Measurements from ENCODE around the gene ZNF385C.

- TF ChIP-seq POLR2AphosphoS5 (IDR thresholded peaks at IDR 0.05; ENCODE audit: low read depth, low read length) (no peak; the same call in 1 of the 2 replicates), POLR2A (IDR thresholded peaks at IDR 0.05; ENCODE audit: low read depth, low read length) (no peak)
Observed at GRCh38 chr17:42111871-42112551, 13.7 kb upstream of the ZNF385C start.

All from GM12891 (cell line).